BLaER1 treated with 17β-estradiol and CSF1 and Interleukin-3, amounts not matched to agents 10 nM and 100 nM (cell line): ENCODE data around the gene WNT4.

Experiments used
- H3K27ac ChIP-seq, 11 experiments: shearing (Covaris generic); formaldehyde crosslinking; 2 replicates each; pipeline ENCODE4 v1.8.1; 2022
- H3K27me3 ChIP-seq, 11 experiments: shearing (Covaris generic); formaldehyde crosslinking; 2 replicates each; pipeline ENCODE4 v1.8.1; 2022
- H3K36me3 ChIP-seq, 11 experiments: shearing (Covaris generic); formaldehyde crosslinking; 2 replicates each; pipeline ENCODE4 v1.8.1; 2022
- H3K4me1 ChIP-seq, 10 experiments: shearing (Covaris generic); formaldehyde crosslinking; 2 replicates each; pipeline ENCODE4 v1.8.1; 2022
- H3K4me2 ChIP-seq, 11 experiments: shearing (Covaris generic); formaldehyde crosslinking; 2 replicates each; pipeline ENCODE4 v1.8.1; 2022
- H3K4me3 ChIP-seq, 10 experiments: shearing (Covaris generic); formaldehyde crosslinking; 2 replicates each; pipeline ENCODE4 v1.8.1; 2022
- H3K9ac ChIP-seq, 11 experiments: shearing (Covaris generic); formaldehyde crosslinking; 2 replicates each; pipeline ENCODE4 v1.8.1; 2022
- H3K9me3 ChIP-seq, 11 experiments: shearing (Covaris generic); formaldehyde crosslinking; replicated peaks in 1 of 11; 2 replicates each; pipeline ENCODE4 v1.8.1; 2022
- H4K20me1 ChIP-seq, 11 experiments: shearing (Covaris generic); formaldehyde crosslinking; 2 replicates each; pipeline ENCODE4 v1.8.1; 2022
- Cebpa-rat ChIP-seq, 11 experiments: shearing (Covaris generic); IDR thresholded peaks; 2 replicates each; pipeline ENCODE4 v1.8.1; 2022

The WNT4 gene

GRCh38 chr1:22184454-22184853 is 41.6 kb upstream of the WNT4 start:
- Histone ChIP-seq H3K4me3 (no peak overlapping the region), H3K27ac (no peak overlapping the region), H3K9me3 (peaks cover 0 to 7% (median 4%) of the 10 kb centered on the region in 11 experiments; a peak in 11 of 22 replicates), H3K4me1 (peaks cover 0 to 40% (median 32%) of the 10 kb centered on the region in 10 experiments; a peak in 18 of 20 replicates), H3K4me2 (peak overlapping the region in 8 of 11 experiments; percentile 54 to 85 (median 75); a peak in 13 of 22 replicates), H3K9ac (no peak overlapping the region), H3K27me3 (no peaks in the 10 kb centered on the region), H3K36me3 (no peaks in the 10 kb centered on the region), H4K20me1 (no peaks in the 10 kb centered on the region; a peak in 1 of 22 replicates)
- no peak for TF ChIP-seq Cebpa-rat (IDR thresholded peaks at IDR 0.05)

- TF ChIP-seq Cebpa-rat (IDR thresholded peaks at IDR 0.05): no peak
- Histone ChIP-seq H3K9me3 (peaks cover 0 to 12% (median 8%) of the 10 kb centered on the region in 11 experiments; a peak in 12 of 22 replicates), H3K27me3 (no peaks in the 10 kb centered on the region), H3K4me2 (no peak overlapping the region), H3K9ac (no peak overlapping the region), H3K36me3 (no peaks in the 10 kb centered on the region), H3K4me1 (peaks cover 0 to 38% (median 33%) of the 10 kb centered on the region in 10 experiments; a peak in 18 of 20 replicates), H3K4me3 (no peak overlapping the region), H4K20me1 (no peaks in the 10 kb centered on the region; a peak in 1 of 22 replicates), H3K27ac (no peak overlapping the region)
Measured at GRCh38 chr1:22182715-22183114, 39.8 kb upstream of the WNT4 start.

GRCh38 chr1:22179197-22179803 is 36.4 kb upstream of the WNT4 start:
- Histone ChIP-seq H3K4me3 (no peak overlapping the region), H3K27ac (no peak overlapping the region), H3K27me3 (no peaks in the 10 kb centered on the region), H3K9ac (no peak overlapping the region), H3K36me3 (no peaks in the 10 kb centered on the region), H4K20me1 (no peaks in the 10 kb centered on the region), H3K4me1 (peaks cover 0 to 28% (median 13%) of the 10 kb centered on the region in 10 experiments; a peak in 14 of 20 replicates), H3K4me2 (no peak overlapping the region; a peak in 1 of 22 replicates), H3K9me3 (peaks cover 0 to 12% (median 8%) of the 10 kb centered on the region in 11 experiments; a peak in 12 of 22 replicates)
- peak in 10 of 11 experiments; percentile 26 to 93 (median 72); a peak in 14 of 22 replicates for TF ChIP-seq Cebpa-rat (IDR thresholded peaks at IDR 0.05)

GRCh38 chr1:22177354-22178003 is 34.6 kb upstream of the WNT4 start:
- TF ChIP-seq Cebpa-rat (IDR thresholded peaks at IDR 0.05): no peak
- Histone ChIP-seq H4K20me1 (no peaks in the 10 kb centered on the region; a peak in 1 of 22 replicates), H3K27ac (no peak overlapping the region), H3K4me3 (no peak overlapping the region), H3K4me1 (peaks cover 0 to 35% (median 15%) of the 10 kb centered on the region in 10 experiments; a peak in 14 of 20 replicates), H3K4me2 (no peak overlapping the region), H3K36me3 (no peaks in the 10 kb centered on the region), H3K9ac (no peak overlapping the region), H3K9me3 (peaks cover 0 to 12% (median 8%) of the 10 kb centered on the region in 11 experiments; a peak in 12 of 22 replicates), H3K27me3 (no peaks in the 10 kb centered on the region)

GRCh38 chr1:22176258-22176657 is 33.4 kb upstream of the WNT4 start:
- peaks cover 0 to 12% (median 8%) of the 10 kb centered on the region in 11 experiments; a peak in 12 of 22 replicates for H3K9me3 ChIP-seq
- H3K27ac ChIP-seq: no peak overlapping the region
- no peak overlapping the region for H3K9ac ChIP-seq
- H3K27me3 ChIP-seq: no peaks in the 10 kb centered on the region
- no peaks in the 10 kb centered on the region for H3K36me3 ChIP-seq
- TF ChIP-seq Cebpa-rat (IDR thresholded peaks at IDR 0.05): no peak
- peak overlapping the region in 6 of 11 experiments; percentile 7 to 65 (median 21); a peak in 8 of 22 replicates for H3K4me2 ChIP-seq
- no peak overlapping the region for H3K4me3 ChIP-seq
- peaks cover 0 to 35% (median 15%) of the 10 kb centered on the region in 10 experiments; a peak in 14 of 20 replicates for H3K4me1 ChIP-seq
- no peaks in the 10 kb centered on the region; a peak in 1 of 22 replicates for H4K20me1 ChIP-seq

- H3K9ac ChIP-seq: no peak overlapping the region
- no peaks in the 10 kb centered on the region for H3K27me3 ChIP-seq
- H3K4me2 ChIP-seq: peak overlapping the region in 9 of 11 experiments; percentile 16 to 70 (median 57); a peak in 16 of 22 replicates
Measured at GRCh38 chr1:22174446-22175220, 31.7 kb upstream of the WNT4 start.

GRCh38 chr1:22171951-22172715 is 29.2 kb upstream of the WNT4 start:
- Histone ChIP-seq H3K4me1 (peaks cover 7 to 30% (median 20%) of the 10 kb centered on the region in 10 experiments; a peak in 19 of 20 replicates), H3K9ac (no peak overlapping the region), H3K36me3 (no peaks in the 10 kb centered on the region), H3K4me2 (no peak overlapping the region), H4K20me1 (no peaks in the 10 kb centered on the region; a peak in 1 of 22 replicates), H3K27me3 (no peaks in the 10 kb centered on the region; a peak in 1 of 22 replicates), H3K27ac (no peak overlapping the region), H3K9me3 (no peaks in the 10 kb centered on the region), H3K4me3 (no peak overlapping the region)
- no peak for TF ChIP-seq Cebpa-rat (IDR thresholded peaks at IDR 0.05)

More at GRCh38 chr1:22174446-22175220, 31.7 kb upstream of the WNT4 start:
- TF ChIP-seq Cebpa-rat (IDR thresholded peaks at IDR 0.05): no peak
- Histone ChIP-seq H3K9me3 (peaks cover 0 to 9% (median 6%) of the 10 kb centered on the region in 11 experiments; a peak in 12 of 22 replicates), H4K20me1 (no peaks in the 10 kb centered on the region; a peak in 1 of 22 replicates), H3K36me3 (no peaks in the 10 kb centered on the region), H3K27ac (no peak overlapping the region), H3K4me1 (peaks cover 0 to 35% (median 15%) of the 10 kb centered on the region in 10 experiments; a peak in 14 of 20 replicates), H3K4me3 (no peak overlapping the region)

GRCh38 chr1:22169816-22170215 is 26.9 kb upstream of the WNT4 start:
- Histone ChIP-seq H3K27ac (no peak overlapping the region), H3K4me1 (peaks cover 7 to 25% (median 17%) of the 10 kb centered on the region in 10 experiments; a peak in 19 of 20 replicates), H4K20me1 (no peaks in the 10 kb centered on the region; a peak in 1 of 22 replicates), H3K4me3 (no peak overlapping the region), H3K9me3 (no peaks in the 10 kb centered on the region), H3K36me3 (no peaks in the 10 kb centered on the region), H3K27me3 (no peaks in the 10 kb centered on the region; a peak in 1 of 22 replicates), H3K4me2 (no peak overlapping the region), H3K9ac (no peak overlapping the region)
- TF ChIP-seq Cebpa-rat (IDR thresholded peaks at IDR 0.05): no peak
